Measurements from ENCODE around the gene WFS1. TPM values are rescaled to one million over a fixed set of nuclear protein-coding genes. Genes with fewer than 3 reads are reported as not detected.

WFS1 gene
- polyA plus RNA-seq, 3 donors from 2014 or later = 2.5 to 7.2 (median 5.8) TPM

DNA sequence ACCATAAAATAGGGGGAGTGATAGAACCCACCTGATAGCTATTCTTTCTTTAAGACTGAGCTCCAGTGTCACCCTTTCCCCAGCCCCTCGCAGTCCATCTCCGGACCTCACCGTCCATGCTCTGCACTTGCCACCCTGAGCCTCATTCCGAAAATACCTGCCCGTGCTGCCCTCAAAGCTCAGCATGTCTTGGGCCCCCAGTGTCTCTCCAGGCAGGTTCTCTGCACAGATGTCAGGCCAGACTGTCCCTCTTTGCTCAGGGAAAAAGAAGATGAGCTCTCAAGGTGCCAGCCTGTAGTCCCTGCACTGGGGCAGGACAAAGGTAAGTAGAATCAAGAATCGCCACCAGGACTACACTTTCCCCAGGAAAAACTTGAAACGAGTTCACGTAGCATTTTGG is 9.8 kb upstream of the WFS1 start:
- Mint-ChIP-seq H3K27ac (peak overlapping the region in 1 of 6 donors; percentile 40), H3K4me3 (no peak overlapping the region), H3K9me3 (no peaks in the 10 kb centered on the region), H3K27me3 (ENCODE audit: low read depth in 3 of 3) (peaks cover 2 to 8% (median 2%) of the 10 kb centered on the region in 3 donors), H3K36me3 (no peaks in the 10 kb centered on the region), H3K4me1 (peaks cover 7 to 10% of the 10 kb centered on the region in 2 donors)
- DNase-seq = no peak

DNA sequence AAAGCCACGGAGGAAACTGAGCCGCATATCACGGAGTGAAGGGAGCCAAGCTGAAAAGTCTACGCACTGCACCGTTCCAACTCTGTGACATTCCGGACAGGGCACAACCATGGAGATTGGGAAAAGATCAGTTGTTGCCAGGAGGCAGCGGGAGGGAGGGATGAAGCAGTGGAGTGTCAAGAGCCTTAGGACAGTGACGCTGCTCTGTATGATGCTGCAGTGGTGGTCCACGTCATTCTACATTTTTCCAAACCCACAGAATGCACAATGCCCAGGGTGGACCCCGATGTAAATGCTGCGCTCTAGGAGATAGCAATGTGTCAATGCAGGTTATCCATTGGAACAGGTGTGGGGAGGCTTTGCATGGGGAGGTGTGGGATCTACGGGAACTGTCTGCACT is 7.5 kb upstream of the WFS1 start:
- no peaks in the 10 kb centered on the region for H3K9me3 Mint-ChIP-seq
- H3K4me1 Mint-ChIP-seq = peaks cover 5 to 6% of the 10 kb centered on the region in 2 donors
- H3K4me3 Mint-ChIP-seq = no peak overlapping the region
- no peak overlapping the region for H3K27ac Mint-ChIP-seq
- DNase-seq = no peak
- no peaks in the 10 kb centered on the region for H3K36me3 Mint-ChIP-seq
- peaks cover 2 to 8% (median 2%) of the 10 kb centered on the region in 3 donors for H3K27me3 Mint-ChIP-seq (ENCODE audit: low read depth in 3 of 3)

DNA sequence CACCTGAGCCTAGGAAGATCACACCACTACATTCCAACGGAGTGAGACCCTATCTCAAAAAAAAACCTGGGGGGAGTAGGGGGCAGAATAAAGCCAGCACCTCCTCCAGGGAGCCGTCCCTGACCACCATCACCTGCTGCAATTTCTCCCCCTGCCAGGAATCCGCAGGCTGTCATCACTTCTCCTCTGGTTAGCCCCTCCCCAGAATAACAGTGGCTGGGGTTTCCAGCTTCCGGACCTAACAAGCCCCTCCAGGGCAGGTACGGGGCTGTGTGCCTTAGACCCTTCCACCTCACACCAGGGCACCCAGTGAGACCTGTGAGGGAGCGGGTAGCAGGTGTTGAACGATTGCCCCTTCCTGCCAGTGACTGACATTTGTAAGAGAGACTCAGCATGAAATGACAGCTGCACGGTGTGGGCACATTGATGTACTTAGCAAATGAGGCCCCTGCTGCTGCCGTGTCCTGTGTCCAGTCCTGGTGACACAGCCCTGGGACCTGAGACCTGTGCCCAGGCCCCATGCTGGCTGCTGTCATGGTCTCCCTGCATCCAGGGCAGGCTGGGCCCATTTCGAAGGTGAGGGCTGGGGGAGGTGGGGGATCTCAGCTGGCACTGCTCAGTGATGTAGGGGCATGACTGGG is 6.7 kb upstream of the WFS1 start:
- Mint-ChIP-seq H3K27me3 (ENCODE audit: low read depth in 3 of 3) (peaks cover 2 to 6% (median 2%) of the 10 kb centered on the region in 3 donors), H3K36me3 (no peaks in the 10 kb centered on the region), H3K9me3 (no peaks in the 10 kb centered on the region), H3K4me3 (no peak overlapping the region), H3K27ac (no peak overlapping the region), H3K4me1 (no peaks in the 10 kb centered on the region)
- DNase-seq = no peak

DNA sequence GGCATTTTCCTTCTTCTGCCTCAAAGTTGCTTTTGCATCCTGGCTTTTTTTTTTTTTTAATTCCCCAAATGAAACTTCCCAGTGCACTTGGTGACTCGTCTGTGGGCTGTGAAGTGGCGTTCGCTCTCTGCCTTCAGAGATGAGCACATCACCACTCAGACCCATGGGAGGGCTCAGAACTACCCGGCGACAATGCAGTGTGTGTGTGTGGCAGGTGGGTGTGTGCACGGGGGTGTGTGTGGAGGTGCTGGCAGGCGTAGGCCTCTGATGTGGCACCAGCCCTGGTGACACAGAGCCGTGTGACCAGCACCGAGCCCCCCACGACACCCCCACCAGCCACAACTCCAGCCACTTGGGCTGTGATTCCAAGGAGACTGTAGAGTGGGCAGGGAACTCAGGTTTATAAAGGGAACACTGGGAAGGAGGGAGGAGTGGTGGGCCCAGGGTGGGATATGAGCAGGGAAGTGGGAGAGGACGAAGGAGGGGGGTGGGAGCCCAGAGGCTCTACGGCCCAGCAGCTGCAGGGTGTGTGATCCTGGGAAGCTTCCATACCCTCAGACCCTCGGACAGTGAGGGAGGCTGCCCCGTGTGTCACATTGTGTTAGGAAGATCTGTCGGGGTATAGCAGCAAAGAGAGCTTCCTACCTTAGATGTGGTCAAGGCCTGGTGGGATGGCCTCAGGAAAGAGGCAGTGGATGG is 6.0 kb upstream of the WFS1 start:
- H3K4me3 Mint-ChIP-seq = no peak overlapping the region
- H3K27ac Mint-ChIP-seq = no peak overlapping the region
- no peak for DNase-seq
- no peaks in the 10 kb centered on the region for H3K36me3 Mint-ChIP-seq
- no peaks in the 10 kb centered on the region for H3K9me3 Mint-ChIP-seq
- peaks cover 2 to 10% (median 3%) of the 10 kb centered on the region in 3 donors for H3K27me3 Mint-ChIP-seq (ENCODE audit: low read depth in 3 of 3)
- H3K4me1 Mint-ChIP-seq = peaks cover 0 to 2% of the 10 kb centered on the region in 2 donors

DNA sequence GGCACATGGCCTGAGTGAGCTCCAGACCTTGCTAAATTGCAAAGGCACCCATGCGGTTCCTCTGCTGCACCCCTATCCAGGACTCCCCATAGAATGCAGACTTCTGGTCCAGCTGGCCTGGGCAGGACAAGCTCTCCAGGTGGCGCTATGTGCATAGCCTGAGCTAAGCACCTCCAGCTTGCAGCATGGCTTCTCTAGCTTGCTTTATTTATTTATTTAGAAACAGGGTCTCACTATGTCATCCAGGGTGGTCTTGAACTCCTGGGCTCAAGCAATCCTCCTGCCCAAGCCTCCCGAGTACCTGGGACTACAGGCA is 5.5 kb upstream of the WFS1 start:
- H3K4me1 Mint-ChIP-seq = peaks cover 4 to 7% of the 10 kb centered on the region in 2 donors
- no peaks in the 10 kb centered on the region for H3K9me3 Mint-ChIP-seq
- H3K27ac Mint-ChIP-seq = no peak overlapping the region
- no peaks in the 10 kb centered on the region for H3K36me3 Mint-ChIP-seq
- H3K4me3 Mint-ChIP-seq = no peak overlapping the region
- DNase-seq = peak; percentile 6 to 17 (median 12)
- peaks cover 2 to 10% (median 3%) of the 10 kb centered on the region in 3 donors for H3K27me3 Mint-ChIP-seq (ENCODE audit: low read depth in 3 of 3)

DNA sequence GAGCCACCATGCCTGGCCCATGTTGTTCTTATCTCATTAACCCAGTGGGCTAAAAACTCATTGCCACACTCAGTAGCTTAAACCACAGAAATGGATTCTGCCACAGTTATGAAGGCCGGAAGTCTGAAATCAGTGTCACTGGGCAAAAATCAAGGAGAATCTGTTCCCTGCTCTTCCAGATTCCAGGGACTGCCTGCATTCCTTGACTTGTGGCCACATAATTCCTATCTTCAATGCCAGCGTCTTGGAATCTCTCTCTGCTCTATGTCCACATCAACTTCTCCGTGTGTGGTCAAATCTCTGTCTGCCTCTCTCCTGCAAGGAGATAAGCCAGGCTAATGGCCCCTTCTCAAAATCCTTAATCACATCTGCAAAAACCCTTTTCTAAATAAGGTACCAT is 4.1 kb upstream of the WFS1 start:
- Mint-ChIP-seq H3K4me1 (peaks cover 10 to 13% of the 10 kb centered on the region in 2 donors), H3K4me3 (no peak overlapping the region), H3K9me3 (no peaks in the 10 kb centered on the region), H3K36me3 (no peaks in the 10 kb centered on the region), H3K27ac (no peak overlapping the region), H3K27me3 (ENCODE audit: low read depth in 3 of 3) (peaks cover 3 to 12% (median 5%) of the 10 kb centered on the region in 3 donors)
- DNase-seq = no peak

DNA sequence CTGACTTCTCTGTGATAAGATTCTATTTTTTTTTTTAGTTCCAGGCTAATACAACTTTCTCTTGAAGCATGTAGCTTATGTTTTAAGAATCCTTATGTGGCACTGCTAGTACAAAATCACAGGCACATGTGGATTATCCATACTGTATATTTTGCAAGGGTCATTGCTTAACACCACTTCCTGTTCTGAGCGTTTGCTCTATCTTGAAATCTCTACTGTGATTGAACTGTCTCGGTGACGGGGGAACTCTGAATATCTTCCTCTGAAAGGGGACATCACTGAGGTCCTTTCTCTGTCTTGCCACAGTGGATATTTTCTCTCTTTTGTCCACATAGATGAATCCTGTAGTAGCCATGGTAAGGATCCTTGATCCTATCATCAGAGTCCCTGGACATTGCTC is 2.1 kb upstream of the WFS1 start:
- no peak overlapping the region for H3K27ac Mint-ChIP-seq
- no peak overlapping the region for H3K4me3 Mint-ChIP-seq
- H3K4me1 Mint-ChIP-seq = peaks cover 11 to 20% of the 10 kb centered on the region in 2 donors
- DNase-seq = no peak
- peaks cover 2 to 10% (median 7%) of the 10 kb centered on the region in 3 donors for H3K27me3 Mint-ChIP-seq (ENCODE audit: low read depth in 3 of 3)
- H3K9me3 Mint-ChIP-seq = no peaks in the 10 kb centered on the region
- H3K36me3 Mint-ChIP-seq = no peaks in the 10 kb centered on the region

DNA sequence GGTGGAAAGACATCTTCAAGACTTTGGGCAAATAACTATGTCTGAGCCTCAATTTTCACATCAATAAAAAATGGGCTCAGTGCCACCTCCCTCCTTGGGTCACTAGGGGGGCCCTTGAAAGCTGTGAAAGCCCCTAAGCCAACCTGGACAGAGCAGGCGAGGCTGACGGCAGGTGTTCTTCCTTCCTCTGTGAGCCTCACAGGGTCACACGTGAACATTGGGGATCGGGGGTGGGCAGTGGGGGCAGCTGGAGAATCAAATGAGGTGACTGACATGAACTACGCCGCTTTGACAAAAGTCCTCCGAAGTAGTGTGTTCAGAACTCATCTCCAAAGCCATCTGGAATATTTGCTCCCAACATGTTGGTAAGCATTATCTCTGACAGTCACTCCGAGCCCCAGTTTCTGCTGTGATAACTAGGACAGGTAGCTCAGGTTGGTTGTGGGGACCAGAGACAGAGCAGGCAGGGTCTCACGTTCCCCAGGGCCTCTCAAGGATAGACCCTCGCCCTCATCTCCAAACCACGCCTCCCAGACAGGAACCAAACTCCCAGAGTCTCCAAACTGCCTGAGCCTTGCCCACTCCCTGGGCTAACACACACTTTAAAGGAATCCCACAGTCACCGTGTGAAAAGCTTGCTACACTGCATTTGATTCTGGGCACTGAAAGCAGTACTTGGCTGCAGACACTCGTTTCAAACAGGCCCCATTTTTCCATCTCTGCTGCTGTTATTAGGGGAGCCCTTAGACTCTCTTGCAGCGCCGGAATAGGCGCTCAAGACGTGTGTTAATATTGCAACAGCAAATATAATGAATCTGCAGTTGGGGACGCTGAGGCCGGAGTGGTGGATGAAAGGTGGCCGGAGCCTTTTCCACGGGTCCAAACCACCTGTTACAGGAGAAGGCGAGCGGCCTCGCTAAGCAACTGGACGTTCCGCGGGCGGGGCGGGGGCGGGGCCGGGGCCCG is 717 bp upstream of the WFS1 start:
- no peaks in the 10 kb centered on the region for H3K9me3 Mint-ChIP-seq
- no peak for DNase-seq
- H3K27me3 Mint-ChIP-seq (ENCODE audit: low read depth in 3 of 3) = peaks cover 2 to 10% (median 7%) of the 10 kb centered on the region in 3 donors
- no peaks in the 10 kb centered on the region for H3K36me3 Mint-ChIP-seq
- peaks cover 11 to 20% of the 10 kb centered on the region in 2 donors for H3K4me1 Mint-ChIP-seq
- peak overlapping the region; percentile 81 to 89 (median 84) for H3K4me3 Mint-ChIP-seq
- H3K27ac Mint-ChIP-seq = peak overlapping the region in 5 of 6 donors; percentile 41 to 68 (median 63)

DNA sequence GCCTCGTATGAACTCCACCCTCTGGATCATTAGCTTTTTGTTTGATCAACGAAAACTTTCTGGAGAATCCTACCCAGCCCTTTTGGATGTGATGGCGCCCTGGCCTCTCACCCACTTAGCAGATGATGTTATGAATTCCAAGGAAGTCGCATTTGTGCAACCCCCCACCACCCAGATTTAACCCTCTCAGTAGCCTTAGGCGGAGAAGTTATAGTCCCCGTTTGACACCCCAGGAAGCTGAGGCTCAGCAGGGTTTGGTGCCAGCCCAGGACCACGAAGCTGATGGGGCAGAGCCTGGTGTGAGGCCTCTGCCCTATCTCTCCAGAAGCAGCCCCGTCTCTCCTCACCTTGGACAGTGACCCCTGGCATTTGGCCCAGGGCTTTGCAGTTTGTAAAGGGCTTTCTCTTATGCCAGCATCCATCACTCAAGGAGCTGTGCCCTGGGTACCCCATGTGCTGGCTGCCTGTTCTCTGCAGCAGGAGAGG is 1.0 kb downstream of the WFS1 start:
- Mint-ChIP-seq H3K36me3 (no peaks in the 10 kb centered on the region), H3K27ac (no peak overlapping the region), H3K4me1 (peaks cover 11 to 20% of the 10 kb centered on the region in 2 donors), H3K27me3 (ENCODE audit: low read depth in 3 of 3) (peaks cover 4 to 7% (median 7%) of the 10 kb centered on the region in 3 donors), H3K9me3 (no peaks in the 10 kb centered on the region), H3K4me3 (peak overlapping the region; percentile 81 to 88 (median 83))
- DNase-seq = no peak

DNA sequence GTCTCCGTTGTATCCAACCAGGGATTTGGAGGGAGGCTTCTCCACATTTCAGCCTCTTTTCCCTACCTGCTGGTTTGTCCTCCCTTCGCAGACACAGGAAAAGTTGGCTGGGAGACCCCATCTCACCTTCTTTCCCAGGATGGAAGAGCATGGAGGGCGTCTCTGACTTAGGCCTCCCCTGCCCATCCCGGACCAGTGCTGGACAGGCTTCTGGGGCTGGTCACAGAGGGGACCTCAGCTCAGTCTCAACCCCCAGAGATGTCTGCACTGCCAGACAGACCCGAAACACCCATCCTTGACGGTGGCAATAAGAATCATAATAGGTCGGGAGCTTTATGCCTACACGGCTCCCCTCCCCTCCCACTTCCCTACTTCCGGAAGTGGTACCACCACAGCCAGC is 1.6 kb downstream of the WFS1 start:
- Mint-ChIP-seq H3K27me3 (ENCODE audit: low read depth in 3 of 3) (peaks cover 4 to 7% (median 7%) of the 10 kb centered on the region in 3 donors), H3K27ac (no peak overlapping the region), H3K9me3 (no peaks in the 10 kb centered on the region), H3K36me3 (no peaks in the 10 kb centered on the region), H3K4me1 (peaks cover 11 to 20% of the 10 kb centered on the region in 2 donors), H3K4me3 (peak overlapping the region; percentile 81 to 88 (median 83))
- no peak for DNase-seq

DNA sequence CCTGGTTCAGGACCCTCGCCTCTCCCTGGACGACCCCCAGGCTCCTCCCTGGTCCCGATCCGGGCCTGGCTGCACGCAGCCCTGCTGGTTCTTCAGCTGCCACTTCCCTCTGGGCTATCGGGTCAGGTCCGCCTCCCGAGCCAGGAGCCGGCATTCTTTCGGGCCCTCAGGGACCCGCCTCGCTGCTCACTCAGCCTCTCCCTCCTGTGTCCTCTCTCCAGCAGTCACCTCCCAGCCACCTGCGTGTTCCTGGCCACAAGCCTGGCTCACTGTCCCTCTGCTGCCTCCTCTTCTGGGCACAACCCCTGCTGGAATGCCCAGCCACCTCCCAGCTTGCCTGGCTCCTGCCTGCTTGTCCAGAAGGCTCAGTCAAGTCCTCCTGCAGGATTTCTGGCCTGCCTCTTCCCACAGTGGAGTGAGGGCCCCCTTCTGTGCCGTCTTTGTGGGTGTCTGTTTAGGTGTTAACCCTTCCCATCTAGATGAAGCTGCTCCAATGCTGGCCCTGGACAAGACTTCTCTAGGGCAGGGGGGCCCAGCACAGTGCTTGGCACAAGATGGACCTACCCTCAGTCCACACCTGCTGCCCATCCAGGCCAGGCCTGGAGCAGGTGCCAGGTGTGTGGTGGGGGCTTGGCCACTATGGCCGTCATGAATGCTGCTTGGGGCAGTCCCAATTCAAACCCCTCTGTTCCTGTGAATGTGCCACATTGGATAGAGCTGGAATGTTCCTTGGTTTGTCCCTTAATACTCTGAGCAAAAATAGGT is 2.2 kb downstream of the WFS1 start:
- no peak for DNase-seq
- Mint-ChIP-seq H3K27me3 (ENCODE audit: low read depth in 3 of 3) (peaks cover 6 to 7% (median 7%) of the 10 kb centered on the region in 3 donors), H3K36me3 (no peaks in the 10 kb centered on the region), H3K27ac (no peak overlapping the region), H3K4me1 (peaks cover 11 to 20% of the 10 kb centered on the region in 2 donors), H3K9me3 (no peaks in the 10 kb centered on the region), H3K4me3 (peak overlapping the region in 3 of 5 donors; percentile 10 to 53 (median 40))

DNA sequence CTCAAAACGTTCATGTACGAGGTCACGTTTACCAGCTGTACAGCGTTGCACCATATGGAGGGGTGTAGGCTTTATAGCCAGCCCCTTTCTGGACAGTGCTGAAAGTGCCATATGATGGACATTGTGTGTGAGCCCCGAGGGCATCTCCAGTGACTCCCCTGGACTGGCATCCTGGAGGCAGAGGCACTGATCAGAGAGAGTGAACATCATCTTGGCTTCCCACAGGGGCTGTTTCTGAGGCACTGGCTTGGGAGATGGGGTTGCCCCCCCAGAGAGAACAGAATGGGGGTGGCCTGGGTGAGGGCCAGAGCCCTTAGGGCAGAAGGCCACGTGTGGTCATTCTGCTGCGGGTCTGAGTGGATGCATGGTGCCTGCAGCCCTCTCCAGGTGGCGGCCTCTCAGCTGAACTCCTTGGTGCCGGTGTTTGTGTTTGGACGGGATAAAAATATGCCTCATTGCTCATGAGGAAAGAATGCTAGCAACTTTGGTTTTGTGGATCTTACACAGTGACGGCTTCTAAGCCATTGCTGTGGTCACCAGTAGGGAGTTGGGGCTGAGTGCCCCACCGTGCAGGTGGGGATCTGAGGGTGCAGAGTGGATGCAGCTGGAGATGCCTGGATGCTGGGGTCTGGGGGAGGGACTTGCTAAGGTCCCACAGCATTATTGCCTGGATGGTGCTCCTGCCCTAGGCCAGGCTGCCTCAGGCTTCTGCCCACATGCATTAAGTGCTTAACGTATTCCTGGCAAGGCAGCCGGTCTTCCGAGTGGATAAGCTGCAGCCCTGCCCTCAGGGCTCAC is 3.4 kb downstream of the WFS1 start:
- Mint-ChIP-seq H3K9me3 (no peaks in the 10 kb centered on the region), H3K27ac (no peak overlapping the region), H3K27me3 (ENCODE audit: low read depth in 3 of 3) (peaks cover 6 to 7% (median 7%) of the 10 kb centered on the region in 3 donors), H3K4me1 (peaks cover 13 to 20% of the 10 kb centered on the region in 2 donors), H3K36me3 (no peaks in the 10 kb centered on the region), H3K4me3 (peak overlapping the region in 2 of 5 donors; percentile 12 to 27)
- no peak for DNase-seq

Measured in immature natural killer cell (primary cell).